Left ventricle myocardium superior (tissue), 1 donor: Measurements from ENCODE around the gene R3HDM2. TPM values are rescaled to one million over a fixed set of nuclear protein-coding genes. Genes with fewer than 3 reads are reported as not detected.

Experiments used
- ATAC-seq: fragments of 200-7000 bp; cut with Tn5 transposase; one replicate; pipeline ENCODE4 v1.9.1; 2020; ENCODE audit warnings: mild to moderate bottlenecking, moderate library complexity
- DNase-seq: peaks from one replicate; pipeline ENCODE4 v3.0.0-alpha.2; 2020
- intact Hi-C: fragments of 100-400 bp; cut with micrococcal nuclease; formaldehyde crosslinking; loops from one replicate; pipeline ENCODE4 v1.11.0; 2022
- total RNA-seq: library from RNA; stranded (reverse); fragmentation: NEBNext Ultra II Directional; extraction: Animal tissue kit (Norgen Biotek cat#: 25700); gene quantifications from one replicate; pipeline ENCODE4 v1.2.1, GENCODE V29; 2021
- donor health status: DM: no; HTN: yes; CAD: no; lungs with severe emphysema.

The R3HDM2 gene
- total RNA-seq, 1 donor from 2014 or later: 54.4 TPM

- peak; percentile 57 for ATAC-seq
- DNase-seq: no peak
- intact Hi-C loops: no loop called here
Measured at GRCh38 chr12:57261428-57261865, 169.4 kb downstream of the R3HDM2 start.

GRCh38 chr12:57260366-57260765 is 170.5 kb downstream of the R3HDM2 start:
- no peak for ATAC-seq

GRCh38 chr12:57258977-57259970 is 171.6 kb downstream of the R3HDM2 start:
- DNase-seq (peak; percentile 86), ATAC-seq (peak; percentile 87)
- intact Hi-C loops: no loop called here

More at GRCh38 chr12:57260366-57260765, 170.5 kb downstream of the R3HDM2 start:
- DNase-seq: no peak
- intact Hi-C loops: no loop called here

GRCh38 chr12:57255916-57256315 is 174.9 kb downstream of the R3HDM2 start:
- DNase-seq: no peak
- no peak for ATAC-seq
- intact Hi-C loops: no loop called here

GRCh38 chr12:57254506-57255280 is 176.2 kb downstream of the R3HDM2 start:
- ATAC-seq: no peak
- no peak for DNase-seq
- intact Hi-C loops: no loop called here

- ATAC-seq: no peak
- no peak for DNase-seq
- intact Hi-C loops: no loop called here
Measured at GRCh38 chr12:57250956-57251355, 179.9 kb downstream of the R3HDM2 start, which contains the start of gene STAC3. Gene STAC3 (minus strand): TSS chr12:57251187. CDS start chr12:57249636, 1,551 bp downstream.

- intact Hi-C loops: no loop called here
- DNase-seq (no peak), ATAC-seq (no peak)
Measured at GRCh38 chr12:57250541-57250940, 180.3 kb downstream of the R3HDM2 start.

- DNase-seq: no peak
- ATAC-seq: peak; percentile 38
- intact Hi-C loops: no loop called here
Measured at GRCh38 chr12:57248934-57249742, 181.7 kb downstream of the R3HDM2 start.

- DNase-seq (no peak), ATAC-seq (no peak)
- intact Hi-C loops: no loop called here
Measured at GRCh38 chr12:57247041-57247440, 183.8 kb downstream of the R3HDM2 start.

- no peak for ATAC-seq
- DNase-seq: no peak
- intact Hi-C loops: no loop called here
Measured at GRCh38 chr12:57244312-57244696, 186.5 kb downstream of the R3HDM2 start.

- ATAC-seq: peak; percentile 41
- intact Hi-C loops: no loop called here
- DNase-seq: peak; percentile 87
Measured at GRCh38 chr12:57243521-57244311, 187.1 kb downstream of the R3HDM2 start.

- peak; percentile 76 for DNase-seq
Measured at GRCh38 chr12:57242691-57243454, 188.0 kb downstream of the R3HDM2 start.

GRCh38 chr12:57242329-57242690 is 188.5 kb downstream of the R3HDM2 start:
- peak; percentile 79 for DNase-seq
- peak; percentile 43 for ATAC-seq
- intact Hi-C loops: no loop called here

More at GRCh38 chr12:57242691-57243454, 188.0 kb downstream of the R3HDM2 start:
- peak; percentile 23 for ATAC-seq
- intact Hi-C loops: no loop called here

GRCh38 chr12:57241402-57242310 is 189.2 kb downstream of the R3HDM2 start:
- DNase-seq (no peak), ATAC-seq (no peak)
- intact Hi-C loops: no loop called here

- DNase-seq: no peak
- no peak for ATAC-seq
- intact Hi-C loops: no loop called here
Measured at GRCh38 chr12:57240926-57241401, 189.9 kb downstream of the R3HDM2 start.
